NCI-H2171 treated with DMSO at 0.1 percent for 48 hours (cell line): ENCODE data around the gene SNX4.
"Not testable (repeated sequence)": the region's sequence is repeated elsewhere in the genome, so short reads cannot be mapped to it uniquely, and the experiment has no call there.

ENCODE experiments used
- DNase-seq: peaks from one replicate; lab custom pipeline; 2025; lab: John Stamatoyannopoulos, UW

Gene SNX4

GRCh38 chr3:125519678-125520562, at the start of gene SNX4:
TSS of gene SNX4 (minus strand) at chr3:125520202. CDS start at chr3:125520172, 30 bp downstream.
- DNase-seq, result peak; percentile 75

DNA sequence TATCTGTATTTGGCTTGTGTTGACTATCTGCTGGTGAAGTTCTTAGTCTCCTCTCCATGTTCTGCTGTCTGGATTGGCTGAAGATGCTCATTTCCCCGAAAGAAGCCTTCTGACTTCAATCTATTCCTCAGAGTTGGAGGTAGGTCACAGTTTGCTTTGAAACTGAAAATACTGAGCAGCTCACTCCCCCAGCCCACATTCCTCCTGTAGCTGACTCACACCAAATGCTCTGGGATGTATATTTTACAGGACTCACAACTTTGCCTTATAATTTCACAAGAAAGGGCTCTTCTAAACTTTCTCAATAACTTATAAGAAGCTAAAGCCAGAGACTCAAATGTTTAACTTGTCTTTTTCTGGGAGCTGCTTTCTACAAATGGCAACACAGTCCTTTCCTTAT, 36.3 kb upstream of the SNX4 start:
- DNase-seq, result no peak

- DNase-seq, result no peak
These were observed 32.4 kb upstream of the SNX4 start for GRCh38 chr3:125552401-125552800.

- DNase-seq, result no peak
These were observed 8.9 kb upstream of the SNX4 start for GRCh38 chr3:125528920-125529319.

DNA sequence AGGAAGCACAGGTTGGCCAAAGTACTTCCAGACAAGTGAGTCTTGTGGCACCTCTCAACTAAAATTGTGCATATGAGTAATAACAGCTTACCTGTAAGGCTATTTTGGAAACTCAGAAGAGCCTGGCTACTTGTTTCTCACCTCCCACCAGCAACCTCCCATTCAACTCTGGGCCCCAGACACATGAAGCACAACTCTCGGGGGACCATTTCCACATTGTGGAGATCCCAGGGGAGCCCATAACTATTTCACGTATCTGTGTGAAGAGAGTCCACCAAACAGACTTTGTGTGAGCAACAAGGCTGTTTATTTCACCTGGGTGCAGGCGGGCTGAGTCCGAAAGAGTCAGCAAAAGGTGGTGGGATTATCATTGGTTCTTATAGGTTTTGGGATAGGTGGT, 5.2 kb upstream of the SNX4 start:
- DNase-seq, result no peak

DNA sequence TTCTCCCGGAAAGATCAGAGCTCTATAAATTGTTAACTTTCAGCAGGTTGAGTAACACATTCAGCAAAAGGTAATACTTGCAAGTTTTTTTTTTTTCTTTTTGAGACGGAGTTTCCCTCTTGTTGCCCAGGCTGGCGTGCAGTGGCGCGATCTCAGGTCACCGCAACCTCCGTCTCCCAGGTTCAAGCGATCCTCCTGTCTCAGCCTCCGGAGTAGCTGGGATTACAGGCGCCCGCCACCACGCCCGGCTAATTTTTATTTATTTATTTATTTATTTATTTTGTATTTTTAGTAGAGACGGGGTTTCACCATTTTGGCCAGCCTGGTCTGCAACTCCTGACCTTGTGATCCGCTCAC, 539 bp upstream of the SNX4 start:
- DNase-seq, result not testable (repeated sequence)

DNA sequence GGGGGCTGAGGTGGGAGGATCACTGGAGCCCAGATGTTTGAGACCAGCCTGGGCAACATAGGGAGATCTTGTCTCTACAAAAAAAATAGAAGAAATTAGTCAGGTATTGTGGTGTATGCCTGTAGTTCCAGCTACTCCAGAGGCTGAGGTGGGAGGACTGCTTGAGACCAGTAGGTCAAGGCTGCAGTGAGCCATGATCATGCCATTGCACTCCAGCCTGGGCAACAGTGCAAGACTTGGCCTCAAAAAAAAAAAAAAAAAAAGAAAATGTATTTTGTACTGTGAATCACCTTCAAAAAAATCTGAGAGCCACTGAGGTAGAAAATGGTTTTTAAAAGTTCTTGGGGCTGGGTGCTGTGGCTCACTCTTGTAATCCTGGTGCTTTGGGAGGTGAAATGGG, 4.6 kb downstream of the SNX4 start:
- no peak for DNase-seq

- DNase-seq, result no peak
These were observed 6.4 kb downstream of the SNX4 start for GRCh38 chr3:125513490-125514115.

DNA sequence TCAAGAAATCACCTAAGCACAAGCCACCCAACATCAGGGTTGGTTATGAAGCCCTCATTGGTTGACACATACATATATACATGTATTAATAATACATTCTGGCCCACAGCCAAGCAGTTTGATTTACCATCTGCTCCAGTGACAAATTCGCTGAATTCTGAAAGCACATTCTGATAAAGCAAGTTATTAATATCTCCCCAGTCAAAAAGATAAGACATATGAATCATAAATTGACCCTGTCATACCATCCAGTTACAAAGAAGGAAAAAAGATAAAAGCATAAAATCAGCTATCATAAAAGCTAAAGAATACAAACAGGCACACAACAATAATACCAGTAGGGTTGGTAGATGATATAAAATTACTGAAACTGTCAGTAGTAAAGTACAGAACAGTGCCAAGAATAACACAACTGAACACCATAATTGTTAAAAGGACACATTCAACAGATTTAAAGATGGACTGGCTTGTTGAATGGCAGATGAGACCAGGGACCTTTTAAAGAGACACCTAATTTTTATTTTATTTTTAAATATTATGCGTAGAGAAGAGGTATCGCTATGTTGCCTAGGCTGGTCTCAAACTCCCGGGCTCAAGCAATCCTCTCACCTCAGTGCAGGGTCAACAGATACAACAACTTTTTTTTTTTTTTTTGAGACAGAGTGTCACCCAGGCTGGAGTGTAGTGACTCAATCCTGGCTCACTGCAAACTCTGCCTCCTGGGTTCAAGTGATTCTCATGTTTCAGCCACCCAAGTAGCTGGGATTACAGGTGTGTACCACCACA, 7.7 kb downstream of the SNX4 start:
- DNase-seq, result peak; percentile 87

DNA sequence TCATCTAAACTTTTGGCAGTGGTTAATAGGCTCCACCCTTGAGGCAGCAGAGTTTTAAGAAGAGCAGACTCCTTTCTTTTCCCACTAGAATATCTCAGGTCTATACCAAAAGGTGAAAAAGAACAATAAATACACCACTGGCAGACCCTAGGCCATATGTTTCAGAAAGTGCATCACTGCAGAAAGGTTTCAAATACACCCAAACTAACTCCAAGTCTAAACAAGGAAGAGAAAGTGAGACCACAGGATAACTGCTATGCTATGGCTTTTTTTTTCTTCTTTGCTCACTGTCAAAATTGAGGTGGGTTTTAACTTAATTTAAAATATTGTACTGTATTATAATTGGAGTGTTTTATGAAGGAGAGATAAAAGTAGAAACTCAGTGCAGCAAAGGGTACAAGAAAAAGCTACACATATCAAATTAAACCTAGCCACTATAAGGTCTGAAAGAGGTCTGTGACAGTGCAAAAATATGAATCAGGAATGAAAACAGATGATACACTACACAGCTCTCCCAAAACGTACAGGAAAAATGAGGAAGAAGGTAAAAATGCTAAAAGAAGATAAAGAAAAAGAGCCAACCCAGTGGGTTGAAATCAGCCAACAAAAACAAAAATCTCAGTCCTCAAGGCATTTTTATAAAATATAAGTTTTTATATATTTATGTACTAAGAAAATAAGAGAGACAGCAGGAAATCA, 8.4 kb downstream of the SNX4 start:
- DNase-seq, result peak; percentile 49

DNA sequence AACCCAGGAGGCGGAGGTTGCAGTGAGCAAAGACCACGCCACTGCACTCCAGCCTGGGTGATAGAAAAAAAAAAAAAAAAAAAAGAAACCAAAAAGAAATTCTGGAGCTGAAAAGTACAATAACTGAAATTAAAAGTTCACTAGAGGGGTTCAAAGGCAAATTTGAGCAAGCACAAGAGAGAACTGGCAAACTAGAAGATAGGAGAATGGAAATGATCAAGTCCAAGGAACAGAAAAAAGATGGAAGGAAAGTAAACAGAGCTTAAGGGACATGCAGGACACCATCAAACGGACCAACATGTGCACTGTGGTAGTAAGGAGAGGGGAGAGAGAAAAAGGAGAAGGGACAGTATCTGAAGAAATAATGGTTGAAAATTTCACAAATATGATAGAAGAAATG, 12.9 kb downstream of the SNX4 start:
- no peak for DNase-seq

DNA sequence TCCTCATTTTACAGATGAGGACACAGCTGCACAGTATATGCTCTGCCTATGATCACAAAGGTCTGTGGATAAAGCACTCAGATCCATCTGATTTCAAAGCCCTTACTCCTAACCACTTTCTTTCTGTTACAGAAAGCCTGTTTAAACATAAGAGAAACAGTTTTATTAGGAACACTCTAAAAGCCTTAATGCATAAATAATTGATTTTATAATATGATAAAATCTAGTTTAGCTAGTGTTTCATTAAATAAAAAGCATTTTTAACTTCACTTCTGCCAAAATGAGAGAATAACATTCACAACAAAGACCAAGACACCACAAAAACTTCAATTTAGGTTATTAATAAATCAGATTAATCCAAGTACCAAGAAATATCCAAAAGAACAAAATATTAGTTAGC, 21.4 kb downstream of the SNX4 start:
- DNase-seq, result no peak

GRCh38 chr3:125496701-125497100, 23.3 kb downstream of the SNX4 start:
- no peak for DNase-seq

DNA sequence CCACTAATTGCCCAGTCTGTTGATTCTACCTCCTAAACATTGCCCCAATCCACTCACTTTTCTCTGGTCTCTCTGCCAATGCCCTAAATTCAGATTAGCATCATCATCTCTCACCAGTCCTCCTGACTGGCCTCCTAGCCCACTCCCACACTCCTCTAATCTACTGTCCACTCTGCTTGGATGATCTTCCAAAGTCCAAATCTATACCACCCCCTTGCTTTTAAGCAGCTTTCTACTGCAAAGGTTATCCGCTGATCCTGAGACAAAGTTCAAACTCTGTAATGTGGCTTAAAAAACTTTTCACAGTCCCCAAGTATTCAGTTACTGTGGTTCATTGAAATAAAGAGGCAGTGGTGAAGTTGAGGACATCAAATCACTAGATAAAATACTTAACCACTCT, 37.6 kb downstream of the SNX4 start:
- DNase-seq, result no peak

- no peak for DNase-seq
These were observed 38.2 kb downstream of the SNX4 start for GRCh38 chr3:125481786-125482185.

GRCh38 chr3:125481375-125481759, 38.6 kb downstream of the SNX4 start:
- not testable (repeated sequence) for DNase-seq

GRCh38 chr3:125480656-125481374, 39.2 kb downstream of the SNX4 start:
- DNase-seq, result peak; percentile 78

DNA sequence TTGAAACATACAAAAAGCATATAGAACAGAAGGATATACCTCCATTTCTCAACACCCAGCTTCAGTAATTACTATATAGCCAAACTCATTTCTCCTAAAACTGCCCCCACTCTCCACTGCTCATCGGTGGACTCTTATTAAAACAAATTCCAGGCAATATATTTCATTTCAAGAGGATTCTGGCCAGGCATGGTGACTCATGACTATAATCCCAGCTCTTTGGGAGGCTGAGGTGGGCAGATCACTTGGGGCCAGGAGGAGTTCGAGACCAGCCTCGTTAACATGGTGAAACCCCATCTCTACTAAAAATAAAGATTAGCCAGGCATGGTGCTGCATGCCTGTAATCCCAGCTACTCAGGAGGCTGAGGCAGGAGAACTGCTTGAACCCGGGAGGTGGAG, 40.9 kb downstream of the SNX4 start:
- no peak for DNase-seq

DNA sequence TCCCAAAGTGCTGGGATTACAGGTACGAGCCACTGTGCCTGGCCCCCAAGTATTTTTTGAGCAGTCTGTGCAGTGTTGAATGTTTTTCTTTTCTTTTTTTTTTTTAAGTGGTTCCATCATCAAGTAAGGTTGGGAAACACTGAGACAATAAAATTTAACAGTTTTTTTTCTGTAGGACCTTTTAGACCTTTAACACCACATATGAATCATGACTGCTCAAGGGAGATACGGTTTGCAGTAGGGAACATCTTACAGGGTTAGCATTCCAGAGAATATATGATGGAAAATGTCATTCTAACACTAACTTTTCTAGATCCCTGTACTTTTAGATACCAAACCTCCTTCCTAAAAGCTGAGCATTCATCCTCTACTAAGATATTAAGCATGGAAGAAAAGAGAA, 41.7 kb downstream of the SNX4 start:
- no peak for DNase-seq

DNA sequence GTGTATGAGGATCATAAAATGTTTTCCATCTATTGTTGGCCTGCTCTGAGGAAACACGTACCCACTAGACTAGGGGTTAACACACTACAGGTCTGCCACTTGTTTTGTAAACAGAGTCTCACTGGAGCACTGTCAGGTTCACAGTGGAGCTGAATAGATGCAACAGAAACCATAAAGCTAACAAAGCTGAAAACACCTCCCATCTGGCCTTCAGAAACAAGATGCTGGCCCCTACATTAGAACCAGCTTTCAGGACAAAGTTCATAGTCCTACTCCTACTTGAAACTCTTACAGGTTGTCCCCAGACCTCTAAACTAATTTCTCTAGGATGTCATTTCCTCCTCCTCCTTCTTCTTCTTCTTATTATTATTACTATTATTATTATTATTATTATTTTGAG, 42.3 kb downstream of the SNX4 start:
- no peak for DNase-seq

- no peak for DNase-seq
These were observed 49.3 kb downstream of the SNX4 start for GRCh38 chr3:125470671-125471070.
